ENCODE data around the gene PTPRT. TPM values are rescaled to one million over a fixed set of nuclear protein-coding genes. Genes with fewer than 3 reads are reported as not detected.

The PTPRT gene
- total RNA-seq, 1 experiment from 2014 or later, result 0.13 TPM

DNA sequence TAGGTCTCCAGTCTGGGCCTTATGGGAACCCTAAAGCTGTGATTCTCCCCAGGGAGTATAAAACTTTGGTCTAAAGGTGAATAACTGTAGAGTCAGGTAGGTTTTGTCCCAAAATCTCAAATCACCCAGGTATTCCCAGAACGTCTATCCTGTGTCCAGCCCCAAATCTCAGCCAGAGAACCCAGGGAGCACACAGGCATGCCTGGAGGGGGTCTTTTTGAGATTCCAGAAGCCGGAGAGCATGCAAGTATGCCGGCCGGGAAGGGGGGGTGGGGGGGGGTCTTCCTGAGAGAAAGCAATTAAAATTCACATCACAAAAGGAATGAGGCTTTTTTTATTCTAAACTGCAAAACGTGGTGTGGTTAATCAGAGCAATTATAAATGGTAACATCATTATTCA, 210.0 kb downstream of the PTPRT start:
- Histone ChIP-seq H2BK5ac (ENCODE audit: insufficient read length, low read length) (no peak overlapping the region), H4K20me1 (ENCODE audit: control insufficient read depth, insufficient read depth, insufficient read length) (no peaks in the 10 kb centered on the region), H3T11ph (ENCODE audit: low read length) (no peak overlapping the region), H4K91ac (ENCODE audit: insufficient read length, low read depth, low read length) (no peak overlapping the region), H4K8ac (replicated peaks; ENCODE audit: insufficient read length, low read depth, low read length) (no peak overlapping the region), H3K18ac (ENCODE audit: insufficient read length, low read depth, low read length) (no peak overlapping the region), H2BK15ac (ENCODE audit: low read depth, low read length) (no peak overlapping the region), H2BK12ac (ENCODE audit: insufficient read length, low read depth, low read length) (no peak overlapping the region), H4K5ac (ENCODE audit: insufficient read length, low read depth, low read length) (no peak overlapping the region), H3K4me2 (ENCODE audit: insufficient read depth, insufficient read length, low read length) (no peak overlapping the region), H3K9ac (ENCODE audit: extremely low read depth, insufficient read length, low read length) (no peak overlapping the region), H3K4ac (ENCODE audit: low read depth, low read length) (no peak overlapping the region), H2AFZ (ENCODE audit: low read length) (no peak overlapping the region), H3K14ac (ENCODE audit: insufficient read depth, low read length) (no peak overlapping the region), H3K56ac (ENCODE audit: insufficient read length, low read depth, low read length) (no peak overlapping the region), H3K23me2 (ENCODE audit: insufficient read length, low read depth, low read length, poor library complexity, severe bottlenecking) (no peaks in the 10 kb centered on the region), H3K79me2 (ENCODE audit: insufficient read depth, low read length) (no peaks in the 10 kb centered on the region), H3K27ac (ENCODE audit: insufficient read length, low read depth, low read length) (no peak overlapping the region), H2BK120ac (ENCODE audit: low read depth, low read length, poor library complexity, severe bottlenecking) (no peak overlapping the region), H2AK5ac (ENCODE audit: insufficient read length, low read length) (no peak overlapping the region), H3K4me1 (ENCODE audit: insufficient read depth, low read length) (peaks cover 8% of the 10 kb centered on the region; the same call in 1 of the 2 replicates), H3K79me1 (ENCODE audit: insufficient read depth, low read depth, low read length, poor library complexity, severe bottlenecking) (no peaks in the 10 kb centered on the region), H2BK20ac (ENCODE audit: low read depth, low read length, poor library complexity, severe bottlenecking) (no peak overlapping the region), H3K27me3 (ENCODE audit: insufficient read depth, low read length) (no peaks in the 10 kb centered on the region), H3K23ac (ENCODE audit: insufficient read length, low read depth, low read length) (no peak overlapping the region), H3K9me3 (ENCODE audit: control insufficient read depth, low read depth, low read length) (no peaks in the 10 kb centered on the region)
- Mint-ChIP-seq H3K36me3 (ENCODE audit: insufficient read depth in 1 of 3, low read depth in 3 of 3) (peaks cover 0 to 6% (median 5%) of the 10 kb centered on the region in 3 experiments; a peak in 4 of 7 replicates), H3K27ac (peak overlapping the region in 1 of 3 experiments; percentile 95; a peak in 2 of 7 replicates), H3K9me3 (peaks cover 0 to 1% of the 10 kb centered on the region in 2 experiments; a peak in 3 of 5 replicates), H3K4me3 (peak overlapping the region; percentile 5 to 39; a peak in 1 of 5 replicates), H3K27me3 (ENCODE audit: low read depth) (peaks cover 22% of the 10 kb centered on the region), H3K4me1 (peaks cover 48 to 49% of the 10 kb centered on the region in 2 experiments)
- peak; percentile 43 for DNase-seq
- TF ChIP-seq, protein P1, sequence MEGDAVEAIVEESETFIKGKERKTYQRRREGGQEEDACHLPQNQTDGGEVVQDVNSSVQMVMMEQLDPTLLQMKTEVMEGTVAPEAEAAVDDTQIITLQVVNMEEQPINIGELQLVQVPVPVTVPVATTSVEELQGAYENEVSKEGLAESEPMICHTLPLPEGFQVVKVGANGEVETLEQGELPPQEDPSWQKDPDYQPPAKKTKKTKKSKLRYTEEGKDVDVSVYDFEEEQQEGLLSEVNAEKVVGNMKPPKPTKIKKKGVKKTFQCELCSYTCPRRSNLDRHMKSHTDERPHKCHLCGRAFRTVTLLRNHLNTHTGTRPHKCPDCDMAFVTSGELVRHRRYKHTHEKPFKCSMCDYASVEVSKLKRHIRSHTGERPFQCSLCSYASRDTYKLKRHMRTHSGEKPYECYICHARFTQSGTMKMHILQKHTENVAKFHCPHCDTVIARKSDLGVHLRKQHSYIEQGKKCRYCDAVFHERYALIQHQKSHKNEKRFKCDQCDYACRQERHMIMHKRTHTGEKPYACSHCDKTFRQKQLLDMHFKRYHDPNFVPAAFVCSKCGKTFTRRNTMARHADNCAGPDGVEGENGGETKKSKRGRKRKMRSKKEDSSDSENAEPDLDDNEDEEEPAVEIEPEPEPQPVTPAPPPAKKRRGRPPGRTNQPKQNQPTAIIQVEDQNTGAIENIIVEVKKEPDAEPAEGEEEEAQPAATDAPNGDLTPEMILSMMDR (conservative IDR thresholded peaks at IDR 0.05), result no peak
- no CpG with 5 or more reads among the region's 5 CpGs for WGBS (ENCODE audit: extremely low coverage, insufficient read length, low lambda C conversion rate)
